GM18517 (cell line): ENCODE data around the gene OR8D1.
A peak's percentile ranks its signal among the peaks of the same experiment; 100 is the strongest.

Source experiments
- ATAC-seq: cut with Tn5 transposase; IDR thresholded peaks from one replicate; pipeline ENCODE4 v1.9.1; 2021; ENCODE audit warnings: mild to moderate bottlenecking, moderate library complexity; ENCODE audit not compliant: unreplicated experiment

The OR8D1 gene

DNA sequence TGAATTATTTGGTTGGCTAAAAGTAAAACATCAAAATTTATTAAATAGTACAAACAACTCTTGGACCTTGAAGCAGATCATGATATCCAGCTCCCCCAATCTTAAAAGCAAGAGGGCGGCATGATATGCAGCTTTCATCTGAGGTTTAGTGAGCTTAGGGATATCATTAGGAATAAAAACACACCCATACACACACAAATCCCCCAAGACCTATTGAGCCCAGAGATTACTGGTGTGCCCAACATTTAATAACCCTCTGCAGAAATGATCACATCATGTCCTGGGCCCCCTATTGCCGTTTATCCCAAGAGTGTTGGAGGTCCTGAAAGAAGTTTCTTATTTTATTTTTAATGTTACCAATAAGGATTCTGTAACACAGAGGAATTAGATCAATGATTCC, at the start of gene OR8D1:
OR8D1 (minus strand) TSS at position 101 of the 400 bp plus-strand sequence. CDS start 3,183 bp downstream, outside the sequence.
- ATAC-seq = no peak

DNA sequence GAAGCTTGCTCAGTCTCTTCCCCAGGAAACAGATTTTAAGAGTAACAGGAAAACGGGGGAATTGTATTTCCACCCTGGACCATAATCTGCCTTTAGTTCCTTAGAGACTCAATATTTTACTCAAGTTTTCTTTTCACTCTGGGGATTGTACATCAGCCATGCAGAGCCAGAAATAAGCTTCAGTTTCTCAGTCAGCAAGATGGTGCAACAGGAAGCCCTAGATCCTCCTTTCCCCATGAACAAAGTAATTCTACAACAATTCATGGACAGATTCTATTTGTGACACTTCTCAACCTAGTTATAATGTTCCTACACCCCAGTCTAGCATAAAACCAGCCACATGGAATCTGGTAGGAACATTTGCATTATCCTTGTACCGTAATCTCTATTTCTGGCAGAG, 45.8 kb upstream of the OR8D1 start:
- no peak for ATAC-seq

DNA sequence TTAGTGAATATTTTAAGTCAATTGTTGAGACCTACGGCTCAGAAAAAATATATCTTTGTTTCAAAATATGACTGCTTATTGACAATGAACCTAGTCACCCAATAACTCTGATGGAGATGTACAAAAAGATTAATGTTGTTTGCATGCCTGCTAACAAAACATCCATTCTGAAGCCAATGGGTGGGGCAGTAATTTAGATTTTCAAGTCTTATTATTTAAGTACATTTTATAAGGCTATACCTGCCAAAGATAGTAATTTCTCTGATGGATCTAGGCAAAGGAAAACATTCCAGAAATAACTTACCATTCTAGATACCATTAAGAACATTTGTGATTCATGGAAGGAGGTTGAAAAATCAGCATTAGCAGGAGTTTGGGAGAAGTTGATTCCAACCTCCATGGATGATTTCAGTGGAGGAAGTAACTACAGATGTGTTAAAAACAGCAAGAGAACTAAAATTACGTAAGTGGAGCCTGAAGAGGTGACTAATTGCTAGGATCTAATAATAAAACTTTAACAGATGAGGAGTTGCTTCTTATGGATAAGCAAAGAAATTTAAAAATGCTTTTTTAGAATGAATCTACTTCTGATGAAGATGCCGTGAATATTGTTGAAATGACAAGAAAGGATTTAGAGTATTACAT, 32.7 kb upstream of the OR8D1 start:
- no peak for ATAC-seq

DNA sequence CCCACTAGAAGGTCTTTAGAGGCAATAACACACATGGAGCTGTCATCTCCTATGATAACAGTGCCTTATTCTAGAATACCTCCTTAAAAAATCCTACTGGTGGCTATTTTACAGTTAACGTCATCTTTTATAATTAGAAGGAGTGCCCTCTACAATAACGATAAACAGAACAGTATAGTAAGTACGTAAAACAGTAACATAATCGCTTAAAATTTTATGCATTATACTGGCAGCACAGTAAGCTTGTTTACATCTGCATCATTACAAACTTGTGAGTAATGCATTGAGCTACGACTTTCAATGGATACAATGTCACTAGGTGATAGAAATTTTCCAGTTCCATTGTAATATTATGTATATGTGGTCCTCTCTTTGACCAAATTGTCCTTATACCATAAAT, 30.6 kb upstream of the OR8D1 start:
- ATAC-seq = no peak

DNA sequence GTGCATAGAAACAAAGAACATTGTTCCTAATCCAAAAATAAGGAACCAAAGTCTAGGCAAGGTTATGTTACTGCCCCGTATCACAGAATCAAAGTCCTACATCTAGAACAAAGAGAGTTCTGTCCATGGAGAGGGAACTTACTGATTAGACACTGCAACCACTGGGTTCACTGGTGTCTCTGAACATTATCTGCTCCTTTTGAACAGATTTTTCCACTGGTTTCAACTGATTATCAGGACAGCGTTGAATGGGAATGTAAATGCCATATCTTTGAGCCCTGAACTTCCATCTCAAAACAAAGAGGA, 26.3 kb upstream of the OR8D1 start:
- no peak for ATAC-seq

DNA sequence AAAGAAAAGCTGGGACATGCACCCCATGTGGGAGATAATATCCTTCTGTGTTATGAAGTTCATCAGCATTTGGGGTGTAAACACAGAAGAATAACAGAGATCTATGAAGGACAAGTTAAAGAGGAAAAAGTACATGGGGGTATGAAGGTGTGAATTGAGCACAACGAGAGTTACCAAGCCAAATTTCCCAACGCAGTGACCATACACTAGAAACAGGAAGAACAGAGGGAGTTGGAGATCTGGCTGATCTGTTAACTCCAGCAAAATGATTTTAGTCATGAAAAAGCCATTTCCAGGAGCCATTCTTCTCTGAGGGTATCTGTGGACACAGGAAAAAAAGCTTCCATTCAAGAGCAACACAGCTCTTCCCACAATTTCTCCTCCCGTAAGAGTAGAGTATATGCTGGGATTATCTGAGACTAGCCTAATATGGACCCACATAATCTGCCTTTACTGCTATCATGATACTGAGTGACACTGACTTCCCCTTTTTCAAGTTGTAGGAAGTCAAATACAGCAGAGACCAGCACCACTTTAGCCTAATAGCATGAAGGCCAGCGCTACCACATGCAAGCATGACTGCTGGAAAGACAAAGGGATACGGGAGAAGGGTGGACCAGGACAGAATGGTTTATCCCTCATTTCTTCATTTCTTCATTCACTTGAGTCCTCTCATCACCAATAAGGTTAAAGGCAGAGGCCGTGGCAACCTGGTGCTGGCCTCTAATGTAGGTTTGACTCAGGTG, 25.8 kb upstream of the OR8D1 start:
- ATAC-seq = no peak

DNA sequence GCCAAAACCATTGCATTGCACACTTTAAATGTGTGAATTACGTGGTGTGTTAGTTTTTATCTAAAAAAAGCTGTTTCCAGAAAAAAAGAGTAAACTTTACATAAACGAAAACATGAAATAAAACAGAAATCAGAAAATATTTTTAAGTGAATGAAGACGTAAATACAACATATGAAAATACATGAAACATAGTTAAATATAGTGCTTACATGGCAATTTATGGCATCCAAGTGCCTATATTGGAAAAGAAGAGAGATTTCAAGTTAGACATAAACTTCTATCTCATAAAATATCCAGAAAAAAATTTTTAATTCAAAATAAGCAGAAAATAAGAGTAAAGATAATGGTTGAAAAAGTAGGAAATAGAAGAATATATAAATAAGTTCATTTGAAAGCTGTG, 18.1 kb upstream of the OR8D1 start:
- no peak for ATAC-seq

DNA sequence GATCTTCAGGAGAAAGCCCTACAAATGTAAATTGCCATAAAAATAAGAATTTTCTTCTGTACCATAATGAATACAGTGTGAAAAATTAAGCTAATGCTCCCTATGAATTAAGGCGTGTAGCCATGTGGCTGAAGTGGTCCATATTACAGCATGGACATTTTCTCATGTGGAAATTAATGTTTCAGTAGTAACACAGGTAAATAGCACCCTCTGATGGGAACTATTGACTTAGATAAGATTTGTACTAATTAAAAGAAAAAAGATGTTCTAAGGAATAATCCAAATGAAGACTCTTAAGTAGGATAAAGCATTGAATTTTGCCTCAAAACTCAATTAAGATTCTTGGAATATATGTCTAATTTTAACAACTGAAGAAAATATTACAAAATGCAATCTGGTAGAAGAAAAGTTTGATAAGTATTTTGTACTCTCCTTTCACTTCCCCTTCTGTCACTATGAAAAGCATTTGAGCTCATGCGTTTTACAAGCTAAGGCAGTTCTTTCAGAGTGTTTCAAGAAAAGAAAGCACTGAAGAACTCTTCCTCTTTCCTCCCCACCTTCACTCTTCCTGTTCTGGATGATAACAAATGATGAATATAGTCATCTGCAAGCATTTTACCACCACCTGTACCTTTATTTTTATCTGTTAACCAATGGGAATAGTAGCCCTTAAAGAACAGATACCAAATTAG, 16.2 kb upstream of the OR8D1 start:
- ATAC-seq = peak; percentile 99

DNA sequence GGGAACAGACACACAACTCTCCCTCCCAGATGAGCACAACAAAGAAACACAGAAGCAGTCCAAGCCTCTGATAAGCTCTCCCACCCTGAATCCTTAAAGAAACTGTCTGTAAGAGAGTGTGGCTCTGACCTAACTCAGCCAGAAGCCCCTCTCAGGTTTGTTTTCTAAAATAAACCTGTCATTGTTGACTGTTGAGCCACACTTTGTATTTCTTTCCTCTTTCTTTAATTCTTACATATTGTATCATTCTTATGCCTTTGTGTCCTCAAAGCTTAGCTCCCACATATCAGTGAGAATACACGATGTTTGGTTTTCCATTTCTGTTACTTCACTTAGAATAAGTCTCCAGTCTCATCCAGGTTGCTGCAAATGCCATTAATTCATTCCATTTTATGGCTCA, 14.0 kb upstream of the OR8D1 start:
- ATAC-seq = no peak

DNA sequence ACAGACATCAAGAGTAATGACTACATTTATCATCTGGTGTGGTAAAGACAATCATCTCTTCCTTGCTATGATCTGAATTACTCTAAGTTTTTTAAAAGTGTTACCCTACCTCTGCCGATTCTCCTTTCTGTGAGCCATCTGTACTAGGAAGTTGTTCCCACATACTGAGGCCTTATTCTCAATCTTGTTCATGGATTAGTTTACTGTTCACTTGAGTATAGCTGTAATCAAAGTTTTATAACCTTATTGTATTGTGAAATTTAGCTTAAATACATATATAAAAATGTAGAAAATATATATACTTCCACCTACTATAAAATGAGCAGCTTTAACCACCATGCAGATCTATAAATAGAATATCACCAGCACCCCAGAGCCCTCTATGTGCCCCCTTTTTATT, 8.6 kb upstream of the OR8D1 start:
- no peak for ATAC-seq

DNA sequence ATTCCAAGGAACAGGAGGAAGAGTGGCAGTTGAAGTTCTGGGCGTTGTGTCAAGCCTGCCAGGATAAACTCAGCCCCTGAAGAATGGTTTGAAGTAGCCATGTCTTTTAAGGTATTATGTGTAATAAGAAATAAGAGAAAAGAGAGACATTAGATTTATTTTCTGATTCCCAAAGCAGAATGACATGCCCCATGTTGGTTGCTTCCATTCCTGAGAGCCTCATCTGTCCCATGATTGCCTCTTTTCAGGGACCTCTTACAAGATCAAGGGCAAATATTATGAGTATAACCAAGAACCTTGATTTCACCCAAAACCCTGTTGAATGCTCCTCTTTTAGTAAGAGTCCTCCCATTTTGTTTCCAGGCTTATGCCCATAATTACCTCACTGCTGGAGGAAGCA, 6.3 kb upstream of the OR8D1 start, which contains the start of gene OR8D2:
OR8D2 (minus strand) TSS at position 101 of the 400 bp plus-strand sequence; CDS start at position 101, 0 bp downstream.
- no peak for ATAC-seq

DNA sequence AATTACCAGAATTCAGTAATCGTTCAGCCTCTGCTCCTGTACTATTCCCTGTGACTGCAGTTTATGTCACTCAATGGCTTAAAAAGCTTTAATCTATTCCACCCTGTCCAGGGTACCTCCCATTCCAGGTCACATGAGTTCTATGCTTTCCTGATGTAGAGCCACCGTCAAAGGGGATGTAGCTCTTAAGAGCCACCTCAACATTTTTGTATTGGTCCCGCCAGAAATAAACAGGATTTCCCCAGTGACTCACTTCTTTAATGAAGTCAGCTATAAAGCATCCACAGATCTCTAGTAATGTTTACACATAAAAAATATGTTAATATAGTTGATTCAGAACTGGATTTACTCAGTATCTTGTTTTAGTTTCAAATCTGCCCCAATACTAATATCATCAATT, 1.3 kb upstream of the OR8D1 start:
- ATAC-seq = no peak

DNA sequence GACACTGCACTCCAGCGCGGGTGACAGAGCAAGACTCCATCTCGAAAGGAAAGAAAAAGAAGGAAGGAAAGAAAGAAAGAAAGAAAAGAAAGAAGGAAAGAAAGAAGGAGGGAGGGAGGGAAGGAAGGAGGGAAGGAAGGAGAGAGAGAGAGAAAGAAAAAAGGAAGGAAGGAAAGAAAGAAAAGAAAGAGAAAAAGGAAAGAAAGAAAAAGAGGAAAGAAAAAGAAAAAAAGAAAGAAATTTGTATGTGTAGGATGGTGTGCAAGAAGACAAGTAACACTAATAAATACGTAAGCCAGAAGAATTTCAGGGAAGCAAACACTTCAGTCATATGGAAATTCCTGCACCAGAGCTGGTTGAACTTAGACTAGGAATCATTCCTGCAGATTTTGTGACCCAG, 618 bp downstream of the OR8D1 start:
- no peak for ATAC-seq

DNA sequence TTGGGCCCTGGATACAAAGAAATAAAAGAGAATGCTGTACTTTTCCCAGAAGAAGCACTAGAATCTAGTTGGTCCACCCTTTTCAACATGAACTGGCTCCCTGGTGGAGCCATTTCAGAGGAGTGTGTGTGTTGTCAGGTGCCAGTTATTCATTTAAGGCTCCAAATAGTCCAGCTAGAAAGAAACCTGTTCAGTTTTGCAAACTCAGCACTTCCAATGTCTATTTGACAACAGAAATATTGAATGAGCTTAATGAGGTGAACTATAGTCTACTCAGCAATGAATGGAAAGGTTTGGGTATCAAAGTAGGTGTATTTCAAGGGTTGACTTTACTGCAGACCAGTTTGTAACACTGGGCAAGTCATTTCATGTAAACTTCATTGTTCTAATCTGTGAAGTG, 2.1 kb downstream of the OR8D1 start:
- ATAC-seq = no peak

DNA sequence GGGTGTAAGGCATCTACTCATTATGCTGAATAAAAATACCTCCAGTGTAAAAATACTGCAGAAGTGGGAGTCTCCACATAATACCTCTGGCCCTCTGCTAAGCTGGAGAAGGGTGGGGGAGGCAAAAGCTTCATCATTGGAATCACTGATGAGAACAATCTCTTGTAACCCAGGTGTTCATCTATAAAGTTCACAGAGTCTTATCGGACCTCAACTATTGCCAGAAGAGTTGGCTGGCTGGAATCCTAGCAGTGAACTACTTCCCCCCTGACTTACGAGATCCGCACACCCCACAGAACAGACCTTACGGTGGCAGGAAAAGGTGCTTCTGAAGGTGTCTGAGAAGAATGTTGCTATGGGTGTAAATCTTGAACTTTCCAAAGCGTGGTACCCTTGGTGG, 2.5 kb downstream of the OR8D1 start:
- no peak for ATAC-seq

DNA sequence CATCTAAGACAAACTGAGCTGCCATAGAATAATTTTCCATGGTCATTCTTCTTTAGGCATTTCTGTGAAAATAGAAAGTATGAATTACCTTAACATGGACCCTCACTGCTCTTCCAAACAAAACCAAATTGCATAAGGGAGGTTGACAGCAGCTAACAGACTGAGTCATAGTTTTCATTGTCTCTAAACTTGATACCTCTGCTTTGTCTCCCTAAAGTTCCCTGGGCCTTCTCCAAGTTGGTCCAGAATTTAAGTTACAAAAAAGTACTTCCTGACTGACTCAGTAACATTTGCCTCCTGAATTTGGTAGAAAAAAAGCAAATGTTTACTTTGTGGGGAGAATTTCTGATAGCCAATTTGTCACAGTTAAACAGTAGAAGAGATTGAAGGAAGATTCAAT, 3.0 kb downstream of the OR8D1 start:
- no peak for ATAC-seq

DNA sequence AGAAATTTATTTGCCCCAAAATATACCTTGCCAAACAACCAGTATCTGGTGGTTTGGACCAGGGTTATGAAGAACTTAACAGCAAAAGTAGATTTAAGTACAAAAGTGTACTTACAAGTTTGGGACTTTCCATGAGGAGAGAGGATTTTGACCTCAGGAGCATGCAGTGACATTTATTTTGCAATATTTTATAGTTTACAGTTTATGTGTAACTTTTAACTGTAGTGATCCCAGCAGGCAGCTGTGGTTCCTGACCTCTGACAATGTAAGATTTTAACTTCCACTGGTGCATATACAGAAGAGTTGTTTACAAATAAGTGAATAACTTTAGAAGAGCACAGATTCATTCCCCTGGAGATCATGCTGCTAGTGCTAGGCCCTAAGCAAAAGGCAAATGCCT, 6.7 kb downstream of the OR8D1 start:
- ATAC-seq = no peak

DNA sequence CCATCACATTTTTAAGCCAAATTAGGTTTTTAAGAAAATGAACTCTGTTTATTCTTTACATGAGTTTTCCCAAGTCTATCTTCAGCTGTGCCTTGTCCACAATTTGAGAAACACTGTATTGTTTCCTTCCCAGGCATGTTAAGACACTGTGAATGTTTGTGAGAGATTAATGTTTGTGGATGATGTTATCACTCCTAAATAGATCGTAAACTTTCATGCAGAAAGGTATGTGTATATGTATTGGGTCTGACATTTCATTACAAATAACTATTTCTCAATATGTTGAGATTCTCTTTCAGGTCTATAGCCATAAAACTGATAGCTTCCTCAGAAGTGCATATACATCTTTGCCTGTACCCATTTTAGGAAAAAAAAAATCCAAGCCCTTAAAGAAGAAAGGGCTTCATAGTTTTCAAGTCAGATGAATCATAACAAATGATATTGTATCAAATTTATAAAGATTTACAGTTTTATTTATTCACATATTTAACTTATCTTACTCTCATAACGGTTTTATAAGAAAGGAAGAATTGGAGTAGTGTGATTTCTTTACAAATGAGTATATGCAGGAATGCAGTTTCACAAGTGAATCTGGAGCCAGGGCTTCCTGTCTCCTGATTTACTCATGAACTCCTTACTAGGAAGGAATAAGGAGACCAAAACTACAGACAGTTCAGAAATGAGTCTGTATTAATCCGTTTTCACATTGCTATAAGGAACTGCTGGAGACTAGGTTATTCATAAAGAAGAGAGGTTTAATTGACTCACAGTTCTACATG, 11.2 kb downstream of the OR8D1 start:
- ATAC-seq = no peak

DNA sequence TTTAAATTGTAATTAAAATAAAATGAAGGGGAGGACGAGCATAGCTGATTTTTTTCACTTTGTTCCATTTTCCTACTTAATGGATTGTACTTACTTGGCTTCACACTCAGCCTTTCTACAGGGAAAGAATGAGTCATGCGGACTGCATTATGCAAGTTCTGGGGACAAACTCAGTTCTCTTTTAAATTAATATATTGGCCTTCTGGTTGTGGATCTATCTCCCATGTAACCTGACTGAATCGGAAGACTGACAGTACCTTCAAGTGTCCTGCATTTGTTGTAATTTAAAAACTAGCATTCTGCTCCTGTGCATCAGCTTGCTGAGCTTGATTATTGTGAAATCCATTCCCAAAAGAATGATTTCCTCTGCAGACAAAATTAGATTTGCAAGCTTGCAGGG, 12.2 kb downstream of the OR8D1 start:
- no peak for ATAC-seq

DNA sequence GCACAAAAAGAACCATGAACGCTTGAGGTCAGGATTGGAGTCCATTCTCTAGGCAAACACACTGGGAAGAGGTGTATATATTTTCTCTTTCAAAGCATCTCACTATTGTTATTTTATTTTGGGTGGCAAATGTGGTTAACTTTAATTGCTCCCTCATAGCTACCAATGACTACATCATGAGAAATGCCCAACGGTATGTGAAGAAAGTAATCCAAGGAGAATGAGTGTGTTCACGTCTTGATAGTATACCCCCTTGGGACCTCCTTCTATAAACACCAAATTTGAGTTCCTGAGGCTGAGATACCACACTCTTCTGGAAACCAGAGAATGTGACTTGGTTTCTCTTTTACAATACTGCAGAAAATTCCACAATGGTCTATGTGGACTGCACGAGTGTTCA, 15.8 kb downstream of the OR8D1 start:
- no peak for ATAC-seq

DNA sequence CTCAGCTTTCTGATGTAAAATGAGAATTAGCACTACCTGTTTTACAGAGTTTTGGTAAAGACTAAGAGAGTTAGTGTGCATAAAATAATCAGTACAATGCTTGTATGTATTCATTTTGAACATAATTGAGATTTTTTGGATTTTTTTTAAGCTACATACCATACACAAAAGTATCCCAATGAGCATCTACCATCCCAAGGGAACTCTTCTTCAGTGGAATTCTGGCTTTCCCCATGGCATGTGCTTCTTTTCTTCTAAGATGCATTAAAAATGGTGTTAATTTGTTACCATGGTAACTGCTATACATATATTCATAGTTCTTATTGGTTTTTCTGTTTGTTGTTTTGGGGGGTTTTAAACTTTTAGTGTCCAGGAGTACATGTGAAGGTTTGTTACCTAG, 17.7 kb downstream of the OR8D1 start:
- no peak for ATAC-seq
